ENCODE measurements around the gene MMP24OS.

DNA sequence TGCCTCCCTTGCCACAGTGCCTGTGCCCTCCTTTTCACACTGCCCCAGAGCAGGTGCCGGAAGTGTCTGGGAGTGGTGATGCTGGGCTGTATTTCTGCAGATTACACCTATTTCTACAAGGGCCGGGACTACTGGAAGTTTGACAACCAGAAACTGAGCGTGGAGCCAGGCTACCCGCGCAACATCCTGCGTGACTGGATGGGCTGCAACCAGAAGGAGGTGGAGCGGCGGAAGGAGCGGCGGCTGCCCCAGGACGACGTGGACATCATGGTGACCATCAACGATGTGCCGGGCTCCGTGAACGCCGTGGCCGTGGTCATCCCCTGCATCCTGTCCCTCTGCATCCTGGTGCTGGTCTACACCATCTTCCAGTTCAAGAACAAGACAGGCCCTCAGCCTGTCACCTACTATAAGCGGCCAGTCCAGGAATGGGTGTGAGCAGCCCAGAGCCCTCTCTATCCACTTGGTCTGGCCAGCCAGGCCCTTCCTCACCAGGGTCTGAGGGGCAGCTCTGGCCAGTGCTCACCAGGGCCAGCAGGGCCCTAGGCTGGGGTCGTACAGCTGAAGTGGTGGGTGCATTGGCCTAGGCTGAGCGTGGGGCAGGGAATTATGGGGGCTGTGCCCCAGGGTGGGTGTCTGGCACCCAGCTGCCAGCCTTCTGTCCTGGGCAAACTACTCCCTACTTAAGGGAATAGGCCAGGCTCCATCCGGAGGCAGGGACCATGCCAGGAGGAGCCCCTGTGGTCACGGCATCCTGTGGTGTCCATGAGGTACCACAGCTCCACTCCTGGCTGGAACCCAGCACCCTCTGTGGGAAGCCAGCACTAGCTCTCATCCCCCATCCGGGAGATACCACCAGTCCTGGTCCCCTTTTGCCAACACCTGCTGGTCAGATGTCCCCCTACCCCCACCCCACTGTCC is 3.5 kb downstream of the MMP24OS start:
- TF ChIP-seq, protein P1, sequence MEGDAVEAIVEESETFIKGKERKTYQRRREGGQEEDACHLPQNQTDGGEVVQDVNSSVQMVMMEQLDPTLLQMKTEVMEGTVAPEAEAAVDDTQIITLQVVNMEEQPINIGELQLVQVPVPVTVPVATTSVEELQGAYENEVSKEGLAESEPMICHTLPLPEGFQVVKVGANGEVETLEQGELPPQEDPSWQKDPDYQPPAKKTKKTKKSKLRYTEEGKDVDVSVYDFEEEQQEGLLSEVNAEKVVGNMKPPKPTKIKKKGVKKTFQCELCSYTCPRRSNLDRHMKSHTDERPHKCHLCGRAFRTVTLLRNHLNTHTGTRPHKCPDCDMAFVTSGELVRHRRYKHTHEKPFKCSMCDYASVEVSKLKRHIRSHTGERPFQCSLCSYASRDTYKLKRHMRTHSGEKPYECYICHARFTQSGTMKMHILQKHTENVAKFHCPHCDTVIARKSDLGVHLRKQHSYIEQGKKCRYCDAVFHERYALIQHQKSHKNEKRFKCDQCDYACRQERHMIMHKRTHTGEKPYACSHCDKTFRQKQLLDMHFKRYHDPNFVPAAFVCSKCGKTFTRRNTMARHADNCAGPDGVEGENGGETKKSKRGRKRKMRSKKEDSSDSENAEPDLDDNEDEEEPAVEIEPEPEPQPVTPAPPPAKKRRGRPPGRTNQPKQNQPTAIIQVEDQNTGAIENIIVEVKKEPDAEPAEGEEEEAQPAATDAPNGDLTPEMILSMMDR (IDR thresholded peaks at IDR 0.05 in 2 of 3, conservative IDR thresholded peaks at IDR 0.05 in 1 of 3; ENCODE audit: borderline replicate concordance in 1 of 3, insufficient read depth in 1 of 3, low read depth in 2 of 3, low read length in 2 of 3) = no peak
- TF ChIP-seq CEBPB (IDR thresholded peaks at IDR 0.05; ENCODE audit: low read depth) = no peak
- no peak for TF ChIP-seq SP1 (IDR thresholded peaks at IDR 0.05; ENCODE audit: low read depth)
- TF ChIP-seq SIN3A (IDR thresholded peaks at IDR 0.05; ENCODE audit: low read depth) = no peak
- no peak for TF ChIP-seq YY1 (IDR thresholded peaks at IDR 0.05; ENCODE audit: extremely low read depth, insufficient replicate concordance, low read depth, low read length)
- TF ChIP-seq POLR2A (IDR thresholded peaks at IDR 0.05; ENCODE audit: borderline replicate concordance, extremely low read depth, insufficient read depth, insufficient read length) = no peak
- no peak for TF ChIP-seq EZH2phosphoT487 (IDR thresholded peaks at IDR 0.05; ENCODE audit: borderline replicate concordance)
- TF ChIP-seq EZH2 (IDR thresholded peaks at IDR 0.05) = no peak
- TF ChIP-seq, protein P2, sequence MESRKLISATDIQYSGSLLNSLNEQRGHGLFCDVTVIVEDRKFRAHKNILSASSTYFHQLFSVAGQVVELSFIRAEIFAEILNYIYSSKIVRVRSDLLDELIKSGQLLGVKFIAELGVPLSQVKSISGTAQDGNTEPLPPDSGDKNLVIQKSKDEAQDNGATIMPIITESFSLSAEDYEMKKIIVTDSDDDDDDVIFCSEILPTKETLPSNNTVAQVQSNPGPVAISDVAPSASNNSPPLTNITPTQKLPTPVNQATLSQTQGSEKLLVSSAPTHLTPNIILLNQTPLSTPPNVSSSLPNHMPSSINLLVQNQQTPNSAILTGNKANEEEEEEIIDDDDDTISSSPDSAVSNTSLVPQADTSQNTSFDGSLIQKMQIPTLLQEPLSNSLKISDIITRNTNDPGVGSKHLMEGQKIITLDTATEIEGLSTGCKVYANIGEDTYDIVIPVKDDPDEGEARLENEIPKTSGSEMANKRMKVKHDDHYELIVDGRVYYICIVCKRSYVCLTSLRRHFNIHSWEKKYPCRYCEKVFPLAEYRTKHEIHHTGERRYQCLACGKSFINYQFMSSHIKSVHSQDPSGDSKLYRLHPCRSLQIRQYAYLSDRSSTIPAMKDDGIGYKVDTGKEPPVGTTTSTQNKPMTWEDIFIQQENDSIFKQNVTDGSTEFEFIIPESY (IDR thresholded peaks at IDR 0.05; ENCODE audit: extremely low read depth, insufficient replicate concordance, low read length) = no peak
- no peak for TF ChIP-seq ZNF274 (IDR thresholded peaks at IDR 0.05; ENCODE audit: low read depth, low read length)

Measured in HCT116 (cell line).